B cell (primary cell): ENCODE results near the gene TBC1D22A. TPM values are rescaled to one million over a fixed set of nuclear protein-coding genes. Genes with fewer than 3 reads are reported as not detected.

Experiments used
- ATAC-seq: fragments of 200-7000 bp; cut with Tn5 transposase; one replicate; pipeline ENCODE4 v1.10.0; 2021; ENCODE audit warnings: low read depth, mild to moderate bottlenecking, moderate number of reproducible peaks, moderate library complexity
- CTCF ChIA-PET: fragments of 350-600 bp; sonication (Branson Sonifier 250); formaldehyde crosslinking; loops from one replicate; lab custom pipeline; 2021; ENCODE audit warnings: antibody characterized with exemption, inconsistent platforms; lab: Charles Lee
- POLR2A ChIA-PET: fragments of 350-600 bp; sonication (Branson Sonifier 250); formaldehyde crosslinking; loops from one replicate; lab custom pipeline; 2021; ENCODE audit warnings: antibody characterized with exemption; lab: Charles Lee
- DNase-seq: peaks from one replicate; pipeline ENCODE4 v3.0.0; 2013
- H2AFZ ChIP-seq: 2 replicates; pipeline ENCODE4 v1.6.1; 2012; ENCODE audit warnings: mild to moderate bottlenecking, low read depth, low read length; ENCODE audit not compliant: insufficient read depth, poor library complexity, severe bottlenecking
- H3K27ac ChIP-seq, 2 donors: 1 replicate in 1 of 2; 2 replicates in 1 of 2; pipeline ENCODE4 v1.5.1; 2012 to 2013; ENCODE audit warnings: low read length in 2 of 2, mild to moderate bottlenecking in 2 of 2, moderate library complexity in 1 of 2
- H3K27me3 ChIP-seq, 4 experiments: fragments of 200-600 bp in 1 of 4; sonication (generic) in 1 of 4; replicated peaks in 1 of 4; 1 replicate in 2 of 4; 2 replicates in 2 of 4; pipeline versions ENCODE4 v1.6.1 to v1.7.0; 2013 to 2016; ENCODE audit warnings: low read length in 3 of 4, mild to moderate bottlenecking in 2 of 4, mixed read lengths in 1 of 4, moderate library complexity in 1 of 4; ENCODE audit not compliant: insufficient read depth in 4 of 4, control insufficient read depth in 3 of 4; ENCODE audit errors: control extremely low read depth in 1 of 4
- H3K36me3 ChIP-seq, 2 experiments: replicated peaks in 1 of 2; 1 replicate in 1 of 2; 2 replicates in 1 of 2; pipeline versions ENCODE4 v1.6.1 to v1.7.1; 2013; ENCODE audit warnings: low read length in 1 of 2; ENCODE audit not compliant: insufficient read depth in 2 of 2, control insufficient read depth in 1 of 2; ENCODE audit errors: control extremely low read depth in 1 of 2, extremely low read depth in 1 of 2
- H3K4me1 ChIP-seq, 2 donors: fragments of 200-600 bp in 1 of 2; sonication (generic) in 1 of 2; 1 replicate in 1 of 2; 2 replicates in 1 of 2; pipeline versions ENCODE4 v1.5.1 to v1.6.1; 2013 to 2017; ENCODE audit warnings: low read length in 2 of 2; ENCODE audit not compliant: control insufficient read depth in 2 of 2, insufficient read depth in 2 of 2
- H3K4me2 ChIP-seq: replicated peaks from 2 replicates; pipeline ENCODE3; 2012; ENCODE audit warnings: mild to moderate bottlenecking, low read depth, low read length; ENCODE audit not compliant: poor library complexity, severe bottlenecking
- H3K4me3 ChIP-seq, 5 experiments: fragments of 200-600 bp in 1 of 5; sonication (generic) in 1 of 5; 1 replicate in 3 of 5; 2 replicates in 2 of 5; pipeline versions ENCODE4 v1.5.1 to v1.7.0; 2011 to 2016; ENCODE audit warnings: low read length in 4 of 5, mild to moderate bottlenecking in 4 of 5, low read depth in 2 of 5, control low read depth in 1 of 5, moderate library complexity in 1 of 5; ENCODE audit not compliant: insufficient read depth in 1 of 5; ENCODE audit errors: control extremely low read depth in 1 of 5, extremely low read depth in 1 of 5
- H3K79me2 ChIP-seq: fragments of 200-600 bp; sonication (generic); one replicate; pipeline ENCODE4 v1.6.0; 2016; ENCODE audit warnings: low read length; ENCODE audit not compliant: control insufficient read depth, insufficient read depth
- H3K9ac ChIP-seq: fragments of 200-600 bp; sonication (generic); 2 replicates; pipeline ENCODE4 v1.6.1; 2017; ENCODE audit warnings: mild to moderate bottlenecking, low read length, moderate library complexity
- H3K9me3 ChIP-seq, 3 donors: one replicate each; pipeline versions ENCODE4 v1.6.1 to v1.7.1; 2013; ENCODE audit warnings: low read length in 2 of 3; ENCODE audit not compliant: control insufficient read depth in 2 of 3, insufficient read depth in 1 of 3; ENCODE audit errors: control extremely low read depth in 1 of 3
- H4K20me1 ChIP-seq: 2 replicates; pipeline ENCODE4 v1.6.0; 2012; ENCODE audit warnings: mild to moderate bottlenecking, low read length; ENCODE audit not compliant: insufficient read depth, control insufficient read depth, poor library complexity, severe bottlenecking
- H3K27ac Mint-ChIP-seq: one replicate; pipeline ENCODE4 v1.8.0; 2021; ENCODE audit warnings: mixed read lengths
- H3K27me3 Mint-ChIP-seq: one replicate; pipeline ENCODE4 v1.8.0; 2021; ENCODE audit warnings: mixed read lengths
- H3K4me1 Mint-ChIP-seq: one replicate; pipeline ENCODE4 v1.8.0; 2021; ENCODE audit warnings: mixed read lengths
- H3K4me3 Mint-ChIP-seq: one replicate; pipeline ENCODE4 v1.8.0; 2021; ENCODE audit warnings: mixed read lengths
- H3K9me3 Mint-ChIP-seq: one replicate; pipeline ENCODE4 v1.8.0; 2022; ENCODE audit warnings: mixed read lengths; ENCODE audit not compliant: insufficient read depth
- CTCF ChIP-seq: fragments of 200-600 bp; IDR thresholded peaks from one replicate; pipeline ENCODE4 v1.8.0; 2022; ENCODE audit warnings: antibody characterized with exemption, mild to moderate bottlenecking
- EZH2 ChIP-seq: IDR thresholded peaks from 2 replicates; pipeline ENCODE4 v1.6.1; 2012; ENCODE audit warnings: borderline replicate concordance, low read depth, mild to moderate bottlenecking, moderate library complexity, low read length; ENCODE audit not compliant: insufficient read depth, poor library complexity, severe bottlenecking
- WGBS: methylation state at CpG from one replicate; pipeline ENCODE4 v1.1.5; 2013; ENCODE audit warnings: missing lambda C conversion rate; ENCODE audit not compliant: insufficient coverage; 5-methylcytosine and 5-hydroxymethylcytosine counted together
- intact Hi-C: fragments of 100-400 bp; cut with micrococcal nuclease; formaldehyde crosslinking; loops from one replicate; pipeline ENCODE4 v1.10.0; 2022
- polyA plus RNA-seq: library from polyadenylated mRNA; depleted of rRNA; stranded (reverse); fragments of >200 nt; gene quantifications from 2 replicates; pipeline ENCODE4 v1.2.3, GENCODE V29; 2012
- total RNA-seq, 2 donors: library from RNA; stranded (reverse); fragments of 120-200 nt in 1 of 2; gene quantifications; 1 replicate in 1 of 2; 2 replicates in 1 of 2; pipeline versions ENCODE4 v1.2.3 to v1.2.4, GENCODE V29; 2013 to 2022

TBC1D22A gene
- total and polyA plus RNA-seq, 2 donors (not counting 1 experiment from before 2014, with no cell fraction given) = 73.8 to 128 TPM

GRCh38 chr22:47201186-47201995 is 438.9 kb downstream of the TBC1D22A start:
- ATAC-seq = no peak
- POLR2A ChIA-PET = no interaction called here
- no peak overlapping the region for H3K9ac ChIP-seq

More at GRCh38 chr22:47201186-47201995, 438.9 kb downstream of the TBC1D22A start:
- DNase-seq = no peak
- Histone ChIP-seq H3K79me2 (no peaks in the 10 kb centered on the region), H3K4me2 (no peak overlapping the region), H2AFZ (no peak overlapping the region), H3K4me1 (no peaks in the 10 kb centered on the region), H4K20me1 (no peaks in the 10 kb centered on the region), H3K27ac (no peak overlapping the region), H3K9me3 (no peaks in the 10 kb centered on the region), H3K27me3 (no peaks in the 10 kb centered on the region), H3K36me3 (no peaks in the 10 kb centered on the region), H3K4me3 (no peak overlapping the region)
- no peaks in the 10 kb centered on the region for H3K27me3 Mint-ChIP-seq
- TF ChIP-seq EZH2 (no peak), CTCF (no peak)
- CTCF ChIA-PET = interaction anchor here (1.7 kb wide), 1 partner anchor 13 kb away, joined by 3 read pairs; no protein-coding TSS in a partner anchor
- 89% methylated on average over 15 of the region's 15 CpGs for WGBS
- no peaks in the 10 kb centered on the region for H3K4me1 Mint-ChIP-seq
- no peak overlapping the region for H3K4me3 Mint-ChIP-seq
- intact Hi-C loops = no loop called here
- H3K9me3 Mint-ChIP-seq = no peaks in the 10 kb centered on the region
- H3K27ac Mint-ChIP-seq = no peak overlapping the region
